Measurements from ENCODE around the gene DNAJC24.
"Not testable (repeated sequence)": the region's sequence is repeated elsewhere in the genome, so short reads cannot be mapped to it uniquely, and the experiment has no call there.

Gene DNAJC24

GRCh38 chr11:31369348-31370329, at the start of gene DNAJC24, which contains the start of gene DCDC1:
Gene DNAJC24, plus strand, starts transcription at chr11:31369860. Its CDS starts 889 bp downstream, at chr11:31370749.
Gene DCDC1, minus strand, starts transcription at chr11:31369739. Its CDS starts 41,459 bp downstream, at chr11:31328280.
- DNase-seq (ENCODE audit: low spot score): peak; percentile 91

- DNase-seq (ENCODE audit: low spot score): not testable (repeated sequence)
Observed at GRCh38 chr11:31321494-31321893, 48.2 kb upstream of the DNAJC24 start.

DNA sequence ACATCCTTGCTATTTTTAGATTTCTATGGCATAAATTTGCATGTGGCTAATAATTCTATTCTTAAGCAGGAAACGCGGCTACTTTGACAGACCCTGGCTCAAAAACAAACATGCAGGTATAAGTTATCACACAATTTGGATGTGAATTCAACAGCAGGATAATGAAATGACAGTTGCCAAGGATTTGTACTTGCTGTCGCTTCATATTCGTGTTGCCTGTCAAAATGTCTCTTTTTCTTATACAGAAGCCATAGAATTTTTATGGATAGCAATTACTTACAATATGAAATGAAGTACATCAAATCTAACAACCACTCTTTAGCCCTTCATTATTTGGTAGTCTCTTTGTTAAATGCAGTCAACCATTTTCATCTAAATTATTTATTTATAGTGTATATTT, 46.5 kb upstream of the DNAJC24 start:
- DNase-seq (ENCODE audit: low spot score): no peak

DNA sequence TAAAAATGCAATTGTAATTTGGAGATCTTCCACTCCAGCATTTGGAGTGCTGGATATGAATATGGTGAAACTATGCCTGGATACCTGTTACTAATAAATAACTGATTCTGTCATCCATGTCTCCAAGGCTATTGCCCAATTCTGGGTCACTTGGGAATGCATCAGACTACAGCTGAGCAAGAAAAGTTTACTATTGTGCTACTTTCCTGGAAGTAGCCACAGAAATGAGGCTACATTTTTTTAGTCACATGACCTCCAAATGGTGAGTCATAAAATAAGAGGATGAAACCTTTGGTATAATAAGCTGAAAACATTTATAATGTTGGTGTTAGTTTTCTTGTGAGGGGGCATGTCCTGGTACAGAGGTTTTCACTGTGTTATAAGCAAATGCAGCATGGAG, 44.5 kb upstream of the DNAJC24 start:
- DNase-seq (ENCODE audit: low spot score): no peak

GRCh38 chr11:31326470-31327148, 43.1 kb upstream of the DNAJC24 start:
- no peak for DNase-seq (ENCODE audit: low spot score)

GRCh38 chr11:31327417-31327816, 42.2 kb upstream of the DNAJC24 start:
- no peak for DNase-seq (ENCODE audit: low spot score)

- no peak for DNase-seq (ENCODE audit: low spot score)
Observed at GRCh38 chr11:31328697-31329096, 41.0 kb upstream of the DNAJC24 start.

DNA sequence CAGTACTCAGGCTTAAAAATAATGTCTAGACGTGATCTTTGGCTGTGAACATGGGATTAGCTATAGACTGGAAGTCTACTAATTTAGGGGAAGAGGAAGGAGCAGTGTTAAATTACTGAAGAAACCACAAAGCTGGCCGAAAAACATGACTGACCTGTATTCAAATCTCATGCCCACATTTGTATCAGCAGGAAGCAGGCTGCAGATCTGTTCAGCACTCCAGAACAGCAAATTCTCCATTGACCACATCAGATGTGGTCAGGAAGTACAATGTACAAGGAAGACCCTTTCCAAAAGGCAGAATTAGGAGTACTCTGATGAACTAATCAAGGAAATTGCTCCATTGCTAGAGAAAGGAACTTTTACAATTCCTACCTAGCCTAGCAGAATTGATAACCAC, 31.9 kb upstream of the DNAJC24 start:
- DNase-seq (ENCODE audit: low spot score): no peak

- DNase-seq (ENCODE audit: low spot score): no peak
Observed at GRCh38 chr11:31340903-31341572, 28.6 kb upstream of the DNAJC24 start.

- DNase-seq (ENCODE audit: low spot score): no peak
Observed at GRCh38 chr11:31351168-31351567, 18.5 kb upstream of the DNAJC24 start.

- DNase-seq (ENCODE audit: low spot score): no peak
Observed at GRCh38 chr11:31355131-31355530, 14.5 kb upstream of the DNAJC24 start.

GRCh38 chr11:31355817-31356216, 13.8 kb upstream of the DNAJC24 start:
- no peak for DNase-seq (ENCODE audit: low spot score)

DNA sequence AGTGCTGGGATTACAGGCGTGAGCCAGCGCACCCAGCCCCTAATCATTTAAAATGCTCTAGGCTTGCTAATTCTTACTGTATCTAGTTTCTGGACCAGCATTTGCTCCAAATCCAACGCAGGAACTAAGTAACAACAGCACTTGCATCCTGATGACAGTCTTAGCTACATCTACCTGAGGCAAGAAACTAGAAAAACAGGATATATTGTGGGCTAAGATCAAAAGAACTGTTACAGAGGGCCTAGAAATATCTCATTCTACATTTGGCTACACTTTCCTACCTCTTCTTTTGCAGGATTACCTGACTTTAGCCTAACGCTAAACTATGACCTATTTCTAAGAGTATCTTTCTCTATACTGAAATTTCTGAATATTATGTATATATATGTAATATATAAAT, 7.9 kb upstream of the DNAJC24 start:
- DNase-seq (ENCODE audit: low spot score): no peak

DNA sequence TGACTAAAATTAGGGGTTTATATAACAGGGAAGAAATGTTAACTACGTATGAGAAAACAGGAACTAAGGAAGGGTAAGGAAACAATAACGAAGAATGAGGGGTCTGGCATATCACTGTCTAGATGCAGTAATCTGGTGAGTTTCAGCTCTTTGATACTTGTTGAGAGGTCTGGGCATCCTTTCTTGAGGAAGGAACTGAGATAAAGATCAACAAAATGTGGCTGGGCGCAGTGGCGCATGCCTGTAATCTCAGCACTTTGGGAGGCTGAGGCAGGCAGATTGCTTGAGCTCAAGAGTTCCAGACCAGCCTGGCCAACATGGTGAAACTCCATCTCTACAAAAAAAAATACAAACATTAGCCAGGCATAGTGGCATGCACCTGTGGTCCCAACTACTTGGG, 2.9 kb upstream of the DNAJC24 start:
- DNase-seq (ENCODE audit: low spot score): no peak

- DNase-seq (ENCODE audit: low spot score): no peak
Observed at GRCh38 chr11:31375879-31376278, 6.2 kb downstream of the DNAJC24 start.

DNA sequence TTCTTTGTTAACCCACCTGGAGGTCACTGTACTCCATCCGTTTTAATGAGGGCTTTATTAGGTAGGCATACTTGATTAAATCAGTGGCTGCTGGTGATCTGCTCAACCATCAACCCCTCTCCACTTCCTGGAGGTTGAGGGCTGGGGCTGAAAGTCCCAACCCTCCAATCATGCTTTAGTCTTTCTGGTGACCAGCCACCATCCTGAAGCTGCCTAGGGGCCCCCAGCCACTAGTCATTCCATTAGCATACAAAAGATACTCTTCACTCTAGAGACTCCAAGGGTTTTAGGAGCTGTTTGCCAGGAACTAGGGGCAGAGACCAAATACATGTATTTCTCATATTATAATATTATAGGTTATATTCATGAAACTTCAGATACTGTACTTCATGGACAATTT, 13.5 kb downstream of the DNAJC24 start:
- no peak for DNase-seq (ENCODE audit: low spot score)

- no peak for DNase-seq (ENCODE audit: low spot score)
Observed at GRCh38 chr11:31387379-31387778, 17.7 kb downstream of the DNAJC24 start.

- DNase-seq (ENCODE audit: low spot score): peak; percentile 22
Observed at GRCh38 chr11:31397239-31397834, 27.7 kb downstream of the DNAJC24 start.

- no peak for DNase-seq (ENCODE audit: low spot score)
Observed at GRCh38 chr11:31404614-31405013, 35.0 kb downstream of the DNAJC24 start.

DNA sequence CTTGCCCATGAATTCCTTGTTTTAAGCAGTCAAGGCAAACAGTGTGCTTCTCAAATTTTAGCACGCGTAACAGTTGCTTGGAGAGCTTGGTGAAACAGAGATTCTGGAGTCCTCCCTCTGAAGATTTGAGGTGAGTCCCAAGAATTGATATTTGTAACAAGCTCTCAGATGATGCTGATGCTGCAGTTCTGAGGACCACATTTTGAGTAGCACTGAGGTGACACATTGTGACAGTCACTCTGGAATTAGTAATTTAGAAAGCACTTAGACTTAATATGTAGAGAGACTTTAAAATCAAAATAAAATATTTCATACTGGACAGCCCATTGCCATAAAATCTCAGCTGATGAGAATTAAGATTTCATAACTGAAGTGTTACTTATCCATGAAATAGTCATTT, 38.5 kb downstream of the DNAJC24 start:
- DNase-seq (ENCODE audit: low spot score): no peak

GRCh38 chr11:31412946-31413345, 43.3 kb downstream of the DNAJC24 start:
- DNase-seq (ENCODE audit: low spot score): no peak

GRCh38 chr11:31414338-31414737, 44.7 kb downstream of the DNAJC24 start:
- DNase-seq (ENCODE audit: low spot score): no peak
